CD4-positive, alpha-beta T cell treated with Interleukin-4 for 1 hour (primary cell): ENCODE data around the gene FOXK2.
A peak's percentile ranks its signal among the peaks of the same experiment; 100 is the strongest.

Source experiments
- DNase-seq, 2 donors: peaks; one replicate each; pipeline ENCODE4 v3.0.0-alpha.2; 2020 to 2022

Gene FOXK2

DNA sequence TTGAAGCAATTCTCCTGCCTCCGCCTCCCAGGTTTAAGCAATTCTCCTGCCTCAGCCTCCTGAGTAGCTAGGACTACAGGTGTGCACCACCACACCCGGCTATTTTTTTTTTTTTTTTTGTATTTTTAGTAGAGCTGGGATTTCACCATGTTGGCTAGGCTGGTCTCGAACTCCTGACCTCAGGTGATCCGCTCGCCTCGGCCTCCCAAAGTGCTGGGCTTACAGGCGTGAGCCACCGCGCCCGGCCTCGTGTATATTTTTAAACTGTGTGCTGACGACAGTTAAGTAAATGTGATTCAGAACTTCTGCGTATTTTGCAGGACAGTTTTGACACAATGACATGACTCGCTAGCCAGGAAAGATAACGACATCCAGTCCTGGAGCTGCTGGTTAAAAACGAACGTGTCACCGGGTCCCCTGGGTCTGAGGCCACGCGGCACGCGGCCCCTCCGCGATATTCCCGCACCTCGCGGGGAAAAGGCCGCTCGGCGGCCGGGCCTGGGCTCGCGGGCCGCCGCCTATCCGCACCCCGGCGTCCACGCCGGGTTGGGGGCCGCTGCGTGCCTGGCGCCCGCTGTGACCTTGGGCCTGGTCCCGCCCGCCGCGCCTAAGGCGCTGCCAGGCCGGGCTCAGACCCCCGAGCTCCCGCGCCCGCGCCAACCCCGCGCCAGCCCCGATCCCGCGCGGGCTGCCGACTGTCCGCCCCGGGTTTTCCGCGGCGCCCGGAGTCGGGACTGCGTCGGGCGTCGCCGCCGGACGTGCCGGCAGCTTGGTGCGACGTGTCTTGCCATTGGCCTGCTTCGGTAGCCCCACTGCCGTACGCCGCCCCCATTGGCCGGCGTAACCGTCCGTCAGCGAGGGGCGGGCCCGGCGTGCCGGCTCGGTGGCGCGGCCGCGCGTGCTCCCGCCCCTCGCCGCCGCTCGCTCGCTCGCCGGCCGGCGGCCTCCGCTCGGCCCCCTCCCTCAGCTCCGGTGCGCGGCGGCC, at the start of gene FOXK2:
Gene FOXK2 (plus strand): TSS at position 907 of the 985 bp plus-strand sequence. CDS start 157 bp downstream, outside the sequence.
- DNase-seq: peak; percentile 94 to 95

DNA sequence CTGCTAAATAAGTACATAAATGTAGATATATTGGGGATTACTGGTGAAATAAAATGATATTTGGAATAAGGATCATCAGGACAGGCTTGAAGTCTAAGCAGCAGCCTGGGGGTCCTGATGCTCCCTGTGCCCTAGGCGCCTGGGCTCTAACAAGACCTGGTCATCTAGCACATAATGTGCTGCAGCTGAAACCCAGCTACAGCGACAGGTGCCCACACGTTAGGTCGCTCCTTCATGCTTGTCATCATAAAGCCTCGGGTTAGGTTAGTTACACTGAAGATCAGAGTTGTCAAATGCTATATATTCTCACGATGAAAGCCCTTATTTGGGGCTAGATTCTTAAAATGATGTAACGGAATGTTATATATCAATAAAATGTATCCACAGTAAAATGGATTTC, 49.5 kb upstream of the FOXK2 start:
- no peak for DNase-seq

DNA sequence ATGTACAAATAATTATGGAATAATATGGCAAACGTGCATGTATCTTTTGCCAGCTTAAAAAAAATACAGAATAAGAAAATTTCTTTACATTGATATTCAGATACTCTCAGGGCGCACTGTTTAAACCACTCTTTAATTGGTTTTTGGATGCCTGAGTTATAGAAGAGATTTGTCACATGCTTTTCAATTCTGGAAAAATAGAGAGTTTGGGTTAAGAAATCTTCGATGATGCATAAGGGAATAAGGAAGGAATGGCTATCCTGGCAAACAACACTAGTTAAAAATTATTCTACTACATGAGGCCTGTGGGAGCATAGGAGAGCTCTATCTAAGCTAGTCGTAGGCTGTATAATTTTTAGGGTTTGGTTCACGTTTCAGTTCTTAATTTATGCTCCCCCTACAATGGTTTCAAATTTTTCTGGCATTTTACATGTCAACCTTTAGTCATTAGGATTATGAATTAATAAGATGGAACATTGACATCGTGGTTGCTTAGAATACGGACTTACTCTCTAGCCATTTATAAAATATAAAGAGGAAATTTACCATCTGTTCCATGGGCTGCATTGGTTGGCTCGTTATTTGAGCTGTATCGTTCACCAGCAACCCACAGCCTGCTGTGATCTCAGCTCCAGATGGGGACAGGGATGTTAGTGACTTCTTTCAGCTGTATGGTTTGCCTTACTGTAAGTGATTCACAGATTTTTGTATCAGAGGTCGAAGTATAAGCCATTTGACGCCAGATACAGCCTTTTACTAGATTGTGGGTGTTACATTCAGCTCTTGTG, 45.1 kb upstream of the FOXK2 start:
- no peak for DNase-seq

DNA sequence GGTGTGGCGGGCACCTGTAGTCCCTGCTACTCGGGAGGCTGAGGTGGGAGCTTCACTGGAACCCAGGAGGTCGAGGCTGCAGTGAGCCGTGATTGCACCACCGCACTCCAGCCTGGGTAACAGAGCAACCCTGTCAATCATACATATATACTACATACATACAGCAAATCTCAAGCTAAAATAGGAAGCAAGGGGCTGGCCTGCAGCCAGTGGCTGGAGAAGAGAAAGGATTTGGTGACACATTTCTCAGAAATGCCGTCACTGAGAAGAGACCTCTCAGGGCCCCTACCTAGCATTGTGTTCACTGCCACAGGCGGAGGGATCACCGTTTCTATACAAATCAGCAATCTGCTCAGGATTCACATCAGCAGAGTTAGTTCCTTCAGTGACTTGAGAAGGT, 44.1 kb upstream of the FOXK2 start:
- DNase-seq: no peak

DNA sequence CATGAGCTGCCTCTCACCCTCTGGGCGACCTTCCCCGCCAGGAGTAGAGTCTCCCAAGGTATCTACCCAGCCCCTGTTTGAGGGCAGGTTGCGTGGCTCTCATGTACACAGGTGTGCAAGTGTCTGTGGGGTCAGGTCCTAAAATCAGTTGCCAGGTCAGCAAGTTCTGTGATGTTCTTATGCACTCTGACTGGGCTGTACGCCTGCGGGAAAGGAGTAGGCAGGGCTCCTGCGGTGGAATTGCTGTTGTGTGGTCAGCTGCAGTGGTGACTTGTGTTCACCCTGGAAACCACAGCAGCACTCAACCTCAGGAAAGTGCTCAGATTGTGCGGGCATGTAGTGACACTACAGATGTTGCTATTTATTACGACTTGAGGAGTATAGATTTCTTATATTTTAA, 41.6 kb upstream of the FOXK2 start:
- DNase-seq: no peak

DNA sequence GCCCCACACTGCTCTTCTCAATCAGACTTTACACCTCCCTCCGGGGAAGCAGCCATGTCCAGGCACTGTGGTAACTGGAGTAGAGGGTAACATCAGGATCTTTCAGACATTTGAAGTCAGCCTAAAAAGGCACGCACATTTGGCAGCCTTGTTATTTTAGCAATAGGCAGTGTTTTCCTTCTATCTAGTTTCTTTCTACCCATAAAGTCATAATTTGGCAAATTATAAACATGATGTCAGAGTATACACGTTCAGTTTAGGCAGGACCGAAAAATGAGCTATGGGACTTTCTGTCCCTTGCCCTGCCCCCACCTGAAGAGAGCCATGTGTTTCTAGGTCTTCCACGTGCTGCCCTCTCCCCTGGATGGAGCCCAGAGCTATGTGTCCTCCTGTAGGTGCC, 39.9 kb upstream of the FOXK2 start:
- DNase-seq: no peak

DNA sequence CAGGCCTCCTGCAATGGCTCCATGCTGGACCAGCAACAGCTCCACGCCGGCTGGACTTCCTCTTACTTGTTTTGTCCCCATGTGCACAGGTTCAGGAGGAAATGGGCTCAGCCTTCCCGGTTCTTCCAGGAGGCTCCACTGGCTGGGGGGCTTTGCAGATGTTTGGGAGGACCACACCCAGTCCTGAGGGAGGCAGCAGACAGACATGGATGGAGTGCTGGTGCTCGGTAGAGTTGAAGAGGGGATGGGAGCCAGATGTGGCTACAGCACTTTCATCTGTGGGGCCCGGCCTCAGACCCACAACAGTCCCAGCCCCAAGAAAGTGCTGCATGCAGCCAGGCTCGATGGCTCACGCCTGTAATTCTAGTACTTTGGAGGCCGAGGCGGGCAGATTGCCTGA, 39.2 kb upstream of the FOXK2 start:
- no peak for DNase-seq

DNA sequence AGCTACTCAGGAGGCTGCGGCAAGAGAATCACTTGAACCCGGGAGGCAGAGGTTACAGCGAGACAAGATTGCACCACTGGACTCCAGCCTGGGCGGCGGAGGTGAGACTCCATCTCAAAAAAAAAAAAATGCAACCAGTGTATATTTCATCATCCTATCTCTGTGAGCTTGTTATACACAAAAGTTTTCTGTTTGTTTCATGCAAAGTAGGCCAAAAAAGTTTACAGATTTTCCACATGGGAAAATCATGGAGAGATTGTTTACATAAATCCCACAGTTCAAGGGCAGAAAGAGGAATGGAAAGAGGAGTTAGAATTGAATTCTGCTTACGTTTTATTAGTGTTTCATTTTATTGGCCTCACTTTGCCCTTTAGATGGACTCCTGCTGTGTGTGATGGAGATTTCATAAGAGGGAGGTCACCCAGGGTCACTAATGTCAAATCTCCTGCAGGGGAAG, 36.3 kb upstream of the FOXK2 start:
- no peak for DNase-seq

DNA sequence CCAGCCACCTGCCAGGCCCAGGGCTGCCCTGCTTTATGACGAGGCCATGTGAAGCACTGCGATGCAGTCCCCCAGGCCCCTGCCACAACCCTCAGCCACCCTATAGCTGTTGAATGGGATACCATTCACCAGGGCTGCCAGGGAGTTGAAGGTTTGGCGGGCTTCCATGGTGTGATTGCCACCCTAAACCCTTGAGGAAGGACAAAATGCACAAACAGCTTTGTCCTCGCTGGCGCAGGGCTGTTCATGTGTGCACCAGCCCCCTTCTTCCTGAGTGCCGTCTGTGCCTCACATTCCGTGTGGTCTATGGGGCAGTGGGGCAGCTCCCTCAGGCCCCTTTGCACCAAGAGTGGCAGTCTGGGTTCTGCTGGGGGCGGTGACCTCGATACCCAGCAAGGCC, 35.7 kb upstream of the FOXK2 start:
- no peak for DNase-seq

DNA sequence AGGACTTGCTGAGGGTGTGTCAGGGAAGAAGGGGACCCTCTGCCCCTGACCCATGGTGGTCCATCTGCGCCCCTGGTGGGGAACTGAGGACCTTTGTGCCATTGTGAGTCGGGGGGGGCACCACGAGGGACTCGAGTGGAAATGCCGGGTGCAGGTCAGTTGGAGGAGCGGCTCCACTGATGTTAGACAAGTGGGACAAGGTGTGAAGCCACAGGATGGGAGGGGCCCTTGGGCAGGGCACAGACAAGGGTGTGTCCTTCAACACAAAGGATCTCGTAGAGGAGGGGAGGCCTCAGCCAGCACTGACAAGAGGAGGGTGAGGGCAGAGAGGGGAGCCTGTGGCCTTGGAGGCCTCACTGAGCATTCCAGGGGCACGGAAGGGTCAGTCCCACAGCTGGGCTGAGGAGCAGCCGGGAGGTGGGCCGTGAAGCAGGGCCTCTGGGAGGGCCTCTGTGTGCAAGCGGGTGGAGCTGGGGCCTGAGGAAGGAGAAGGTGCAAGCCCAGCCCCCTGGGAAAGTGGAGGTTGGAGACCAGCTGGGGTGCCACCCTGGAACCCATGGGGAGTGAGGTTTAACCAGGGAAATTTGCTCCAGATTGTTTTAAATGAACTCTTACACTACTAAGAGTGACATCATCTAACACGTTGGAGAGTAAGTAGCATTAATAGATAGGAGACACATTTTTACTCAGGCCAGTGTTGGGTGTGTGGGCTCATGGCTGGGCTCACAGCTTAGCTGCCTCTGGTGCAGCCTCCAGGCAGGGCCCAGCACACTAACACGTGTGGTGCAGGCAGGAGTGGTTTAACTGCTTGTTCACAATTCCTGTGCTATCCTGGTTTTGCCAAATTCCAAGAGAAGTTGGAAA, 33.1 kb upstream of the FOXK2 start:
- DNase-seq: no peak

DNA sequence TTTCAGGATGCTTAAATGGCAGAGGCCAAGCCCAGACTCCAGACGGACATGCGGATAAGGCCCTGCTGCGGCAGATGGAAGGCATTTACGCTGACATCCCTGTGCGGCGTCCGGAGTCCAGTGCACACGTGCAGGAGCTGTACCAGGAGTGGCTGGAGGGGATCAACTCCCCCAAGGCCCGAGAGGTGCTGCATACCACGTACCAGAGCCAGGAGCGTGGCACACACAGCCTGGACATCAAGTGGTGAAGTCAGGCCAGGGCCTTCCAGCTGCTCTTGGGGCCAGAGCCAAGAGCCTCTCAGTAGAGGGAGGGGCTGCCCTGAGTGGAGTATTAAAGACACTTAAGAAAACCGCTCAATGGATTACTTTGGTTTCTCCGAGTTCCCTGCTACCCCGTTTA, 31.6 kb upstream of the FOXK2 start:
- no peak for DNase-seq

DNA sequence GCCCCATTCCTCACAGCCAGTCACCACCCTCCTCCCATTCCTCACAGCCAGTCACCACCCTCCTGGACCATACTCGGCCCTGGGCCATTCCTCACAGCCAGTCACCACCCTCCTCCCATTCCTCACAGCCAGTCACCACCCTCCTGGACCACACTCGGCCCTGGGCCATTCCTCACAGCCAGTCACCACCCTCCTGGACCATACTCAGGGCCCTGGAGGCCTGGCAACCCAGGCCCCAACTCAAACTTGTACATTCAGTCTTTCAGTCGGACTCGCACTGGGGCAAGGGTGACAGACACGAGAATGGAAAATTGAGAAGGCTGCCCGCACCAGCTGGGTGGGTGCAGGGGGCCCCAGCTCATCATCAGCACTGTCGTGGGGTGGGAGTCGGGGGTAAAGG, 30.4 kb upstream of the FOXK2 start:
- no peak for DNase-seq

DNA sequence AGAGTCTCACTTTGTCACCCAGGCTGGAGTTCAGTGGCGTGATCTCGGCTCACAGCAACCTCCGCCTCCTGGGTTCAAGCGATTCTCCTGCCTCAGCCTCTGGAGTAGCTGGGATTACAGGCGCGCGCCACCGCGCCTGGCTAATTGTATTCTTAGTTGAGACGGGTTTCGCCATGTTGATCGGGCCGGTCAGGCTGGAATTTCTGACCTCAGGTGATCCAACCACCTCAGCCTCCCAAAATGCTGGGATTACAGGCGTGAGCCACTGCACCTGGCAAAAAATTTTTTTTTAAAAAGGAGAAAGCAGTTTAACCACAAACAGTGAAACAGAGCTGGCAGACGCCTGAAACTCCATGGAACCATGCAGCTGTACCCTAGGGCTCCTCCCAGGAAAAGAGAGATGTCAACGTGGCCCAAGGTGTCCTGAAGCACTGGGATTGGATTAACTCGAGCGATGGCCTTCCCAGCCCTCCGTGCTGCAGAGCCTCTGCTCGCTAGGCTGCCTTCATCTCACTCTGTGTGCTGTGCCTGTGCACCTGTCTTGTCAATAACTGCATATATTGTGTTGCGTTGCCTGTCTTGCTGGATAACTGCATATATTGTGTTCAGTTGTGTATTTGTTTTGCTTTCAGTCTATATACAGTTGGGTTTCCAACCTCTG, 29.6 kb upstream of the FOXK2 start:
- DNase-seq: no peak

DNA sequence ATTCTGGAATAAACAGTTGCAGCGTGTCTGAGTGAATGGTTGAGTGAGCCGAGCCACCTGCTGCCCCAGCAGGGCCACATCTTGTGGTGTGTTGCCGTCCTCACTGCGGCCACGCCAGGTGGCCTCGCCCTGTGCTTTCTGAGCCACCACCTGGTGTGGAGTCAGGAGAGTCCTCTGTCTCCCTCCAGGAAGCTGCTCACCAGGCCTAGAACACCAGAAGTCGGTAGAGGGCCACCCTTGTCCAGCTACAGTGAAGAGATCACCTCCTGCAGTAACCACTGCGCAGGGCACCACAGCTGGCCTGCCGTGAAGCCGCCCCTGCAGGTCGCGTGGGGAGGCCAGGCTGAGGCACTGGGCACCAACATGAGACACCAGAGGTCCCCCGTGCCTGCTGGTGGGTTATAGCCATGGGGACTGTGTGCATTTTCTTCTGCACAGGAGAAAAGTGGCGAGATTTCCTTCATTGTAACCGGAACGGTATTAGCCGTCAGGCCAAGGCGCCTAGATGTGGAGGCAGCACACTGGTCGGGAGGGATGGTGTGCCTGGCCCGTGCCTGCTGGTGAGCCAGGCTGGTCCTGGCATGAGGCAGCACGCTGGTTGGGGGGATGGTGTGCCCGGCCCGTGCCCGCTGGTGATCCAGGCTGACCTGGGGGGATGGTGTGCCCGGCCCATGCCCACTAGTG, 28.9 kb upstream of the FOXK2 start:
- no peak for DNase-seq

DNA sequence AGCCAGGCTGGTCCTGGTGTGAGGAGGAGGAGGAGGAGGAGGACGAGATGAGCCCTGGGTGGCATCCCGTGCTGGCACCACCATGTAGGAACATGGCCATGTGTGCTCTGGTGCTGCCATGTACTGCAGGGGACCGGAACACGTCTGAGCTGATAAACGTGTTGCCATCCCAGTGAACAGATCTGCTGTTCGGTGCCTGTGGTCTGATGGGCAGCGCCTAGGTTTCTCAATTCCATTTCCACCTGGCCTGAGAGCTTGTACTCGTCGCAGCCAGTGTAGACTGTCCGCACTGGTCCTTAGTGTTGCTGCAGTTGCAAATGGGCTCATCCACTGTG, 28.4 kb upstream of the FOXK2 start:
- no peak for DNase-seq

DNA sequence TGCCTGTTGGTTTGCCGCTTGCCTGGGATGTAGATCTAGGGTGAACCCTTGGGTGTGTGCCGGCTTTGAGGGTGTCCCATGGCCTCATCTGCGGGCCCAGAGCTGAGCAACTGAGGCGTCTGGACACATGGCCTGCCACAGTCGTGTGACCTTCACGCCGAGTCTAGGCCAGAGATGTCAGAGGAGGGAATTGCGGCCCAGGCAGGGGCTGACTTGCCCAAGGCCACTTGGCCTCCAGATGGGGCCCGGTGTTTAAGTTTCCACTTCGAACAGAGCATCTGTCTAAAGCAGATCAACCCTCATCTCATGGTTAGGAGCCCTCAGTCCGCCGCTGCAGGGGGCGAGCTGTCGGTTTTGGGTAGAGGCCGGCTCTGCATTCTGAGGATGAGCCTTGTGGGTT, 28.0 kb upstream of the FOXK2 start:
- no peak for DNase-seq

DNA sequence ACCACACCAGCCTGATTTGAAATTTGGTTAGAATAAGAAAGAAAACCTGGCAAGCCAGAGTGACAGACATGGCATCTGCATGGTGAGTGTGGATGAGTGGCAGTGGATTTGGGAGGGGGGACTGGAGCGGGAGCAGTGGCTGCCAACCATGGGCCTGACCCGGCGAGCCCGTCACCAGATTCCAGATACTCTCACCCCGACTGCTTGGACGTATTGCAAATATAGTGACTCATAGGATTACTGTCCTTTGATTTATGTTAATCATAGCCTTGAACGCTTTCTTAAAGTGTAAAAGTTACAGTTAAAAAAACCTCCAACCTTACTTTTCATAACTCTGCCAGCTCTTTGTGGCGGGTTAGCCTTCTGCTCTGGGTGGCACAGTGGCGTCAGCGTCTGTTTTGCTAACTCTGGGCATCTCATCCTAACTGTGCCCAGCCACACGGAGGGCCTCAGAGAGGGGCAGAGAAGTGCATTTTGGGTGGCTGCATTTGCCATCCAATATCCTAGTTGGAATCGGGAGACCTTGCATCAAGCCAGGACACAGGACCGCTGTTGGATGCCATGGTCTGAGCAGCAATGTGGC, 26.8 kb upstream of the FOXK2 start:
- no peak for DNase-seq

DNA sequence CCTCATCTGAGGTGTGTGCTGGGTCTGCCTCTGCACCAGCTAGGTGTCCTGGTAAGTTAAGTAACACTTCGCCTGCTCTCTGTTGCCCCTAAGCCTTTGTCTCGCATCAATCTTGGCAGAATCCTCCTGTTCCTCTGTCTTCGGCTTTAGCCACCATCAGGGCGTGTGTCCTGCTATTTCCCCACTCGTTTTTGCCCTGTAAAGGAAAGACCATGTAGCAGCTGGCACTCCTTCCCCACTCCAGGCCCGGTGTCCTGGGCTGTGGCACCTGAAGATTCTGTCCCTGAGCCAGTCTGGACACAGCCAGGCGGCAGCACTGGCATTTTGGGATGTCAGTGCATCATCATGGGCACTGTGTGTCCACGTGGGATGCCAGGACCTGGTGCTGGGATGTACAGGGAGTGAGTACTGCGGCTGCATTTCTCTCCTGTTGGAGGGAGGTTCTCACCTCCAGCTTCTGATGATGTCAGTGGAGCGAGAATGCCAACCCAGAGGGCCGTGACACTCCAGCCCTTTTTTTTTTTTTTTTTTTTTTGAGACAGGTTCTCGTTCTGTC, 26.2 kb upstream of the FOXK2 start:
- no peak for DNase-seq

DNA sequence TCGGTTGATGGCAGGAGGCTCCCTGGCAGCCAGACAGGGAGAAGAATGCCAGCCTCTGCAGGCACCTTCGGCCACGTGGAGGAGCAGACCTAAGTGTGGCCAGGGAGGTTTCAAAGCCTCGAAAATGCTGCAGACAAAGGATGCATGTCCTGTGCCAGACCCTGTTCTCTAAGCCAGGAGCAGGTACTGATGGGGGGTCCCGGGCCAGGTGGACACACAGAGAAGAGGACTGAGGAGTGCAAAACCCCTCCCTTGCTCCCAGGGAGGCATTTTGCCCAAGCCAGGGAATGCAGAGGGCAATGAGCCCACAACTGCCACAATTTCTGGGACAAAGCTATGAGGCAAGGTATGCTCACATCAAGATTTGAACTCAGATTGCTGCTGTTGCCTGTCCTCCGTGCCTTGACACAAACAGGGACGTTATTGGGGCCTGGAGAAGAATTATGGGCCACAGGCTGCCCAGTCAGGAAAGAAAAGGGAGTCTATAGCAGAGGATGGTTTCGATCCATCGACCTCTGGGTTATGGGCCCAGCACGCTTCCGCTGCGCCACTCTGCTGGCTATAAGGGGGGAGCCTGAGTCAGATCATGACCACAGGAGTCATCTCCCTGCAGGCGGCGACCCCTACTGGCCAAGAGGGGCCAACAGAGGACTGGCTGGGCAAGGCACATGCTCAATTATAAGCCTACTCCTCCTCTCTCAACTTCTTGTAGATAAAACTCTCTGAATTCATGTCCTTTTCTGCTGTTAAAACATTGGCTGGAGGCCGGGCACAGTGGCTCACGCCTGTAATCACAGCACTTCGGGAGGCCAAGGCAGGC, 25.1 kb upstream of the FOXK2 start:
- peak; percentile 91 to 93 for DNase-seq

DNA sequence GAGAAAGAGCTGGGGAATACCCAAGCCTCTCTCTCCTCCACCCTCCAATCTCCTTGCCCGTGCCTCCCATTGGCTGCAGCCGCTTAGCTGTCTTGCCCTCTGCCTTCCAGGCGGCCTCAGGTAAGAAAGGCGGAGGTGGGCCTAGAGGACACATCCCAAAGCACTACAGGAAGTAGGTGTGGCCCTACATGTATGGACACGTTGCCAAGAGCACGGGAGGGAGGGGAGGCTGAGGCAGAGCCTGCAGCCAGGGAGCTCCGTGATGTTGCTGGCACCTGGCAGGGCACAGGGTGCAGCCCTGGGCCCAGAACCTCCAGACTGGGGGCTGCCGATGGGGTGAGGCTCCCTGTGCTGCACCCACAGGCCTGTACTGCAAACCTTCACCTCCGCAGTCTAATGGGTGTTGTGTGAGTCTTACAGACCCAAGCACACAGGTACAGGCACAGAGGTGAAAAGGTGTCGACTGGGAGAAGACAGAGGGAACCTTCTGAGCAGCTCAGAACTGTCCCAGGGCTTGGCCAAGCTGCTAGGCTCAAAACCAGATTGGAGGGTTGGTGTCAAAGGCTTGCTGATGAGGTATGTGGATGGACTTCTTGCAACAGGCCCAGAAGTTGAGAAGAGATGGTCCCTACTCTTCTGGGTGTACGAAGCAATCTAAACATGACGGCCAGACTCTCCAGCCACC, 23.5 kb upstream of the FOXK2 start:
- no peak for DNase-seq
